T-helper 9 cell (primary cell): ENCODE results near the gene SLC29A1.
"Not testable (repeated sequence)": the region's sequence is repeated elsewhere in the genome, so short reads cannot be mapped to it uniquely, and the experiment has no call there.

Experiments used
- DNase-seq: peaks from one replicate; pipeline ENCODE4 v3.0.0-alpha.2; 2020

The SLC29A1 gene

GRCh38 chr6:44196351-44196750, 27.0 kb upstream of the SLC29A1 start:
- DNase-seq, result not testable (repeated sequence)

- no peak for DNase-seq
Observed at GRCh38 chr6:44198684-44199083, 24.7 kb upstream of the SLC29A1 start.

- no peak for DNase-seq
Observed at GRCh38 chr6:44199883-44200282, 23.5 kb upstream of the SLC29A1 start.

DNA sequence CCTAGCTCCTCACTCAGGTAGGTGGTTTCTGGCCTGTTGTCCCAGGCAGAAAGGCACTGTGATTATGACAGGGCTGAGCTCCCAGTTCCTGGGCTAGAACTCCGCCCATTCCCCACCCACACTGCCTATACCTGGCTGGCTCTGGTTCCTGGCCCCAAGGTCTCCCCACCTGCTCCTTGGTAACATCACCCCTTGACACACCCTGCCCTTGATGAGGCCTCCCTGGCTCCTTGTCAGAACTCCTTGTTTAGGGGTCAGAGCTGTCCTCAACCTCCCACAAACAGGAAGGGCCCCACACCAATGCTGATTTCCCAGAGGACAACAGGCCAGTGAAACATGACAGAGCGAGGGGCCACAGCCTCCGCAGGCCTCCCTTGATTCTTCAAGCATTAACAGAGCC, 22.2 kb upstream of the SLC29A1 start:
- DNase-seq, result no peak

- DNase-seq, result no peak
Observed at GRCh38 chr6:44201638-44202303, 21.6 kb upstream of the SLC29A1 start.

- no peak for DNase-seq
Observed at GRCh38 chr6:44202332-44202971, 20.9 kb upstream of the SLC29A1 start.

DNA sequence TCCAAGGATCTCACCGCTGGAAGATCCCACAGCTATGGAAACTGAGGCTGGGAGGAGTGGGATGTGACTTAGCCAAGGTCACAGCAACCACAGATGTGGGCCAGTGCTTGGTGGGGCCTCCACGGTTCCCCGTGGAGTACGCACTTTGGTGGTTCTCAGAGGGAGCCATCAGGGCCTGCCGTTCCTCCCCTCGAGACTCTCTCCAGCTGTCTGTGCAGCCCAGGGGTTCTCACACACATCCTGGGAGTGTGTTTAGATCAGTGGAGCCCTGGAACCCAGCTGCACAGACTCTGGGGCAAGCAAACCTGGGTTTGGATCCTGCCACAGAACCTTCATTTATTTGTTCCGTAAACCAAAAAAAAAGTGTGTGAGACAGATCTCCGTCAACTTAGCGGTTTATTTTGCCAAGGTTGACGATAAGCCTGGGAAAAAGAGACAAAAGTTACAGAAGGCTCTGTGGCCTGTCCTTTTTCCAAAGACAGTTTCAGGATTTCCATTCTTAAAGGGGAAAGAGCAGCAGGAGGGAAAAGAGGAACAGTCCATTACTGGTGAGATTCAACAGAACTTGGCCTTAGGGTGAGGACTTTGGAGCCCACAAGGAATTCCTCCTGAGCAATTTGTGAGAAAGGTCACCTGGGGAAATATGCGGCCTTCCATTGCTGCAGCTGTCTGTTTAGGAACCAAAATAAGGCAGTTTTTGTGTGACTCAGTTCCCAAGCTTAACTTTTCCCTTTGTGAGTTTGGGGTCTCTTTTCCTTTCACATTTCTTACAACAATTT, 20.2 kb upstream of the SLC29A1 start:
- DNase-seq, result no peak

DNA sequence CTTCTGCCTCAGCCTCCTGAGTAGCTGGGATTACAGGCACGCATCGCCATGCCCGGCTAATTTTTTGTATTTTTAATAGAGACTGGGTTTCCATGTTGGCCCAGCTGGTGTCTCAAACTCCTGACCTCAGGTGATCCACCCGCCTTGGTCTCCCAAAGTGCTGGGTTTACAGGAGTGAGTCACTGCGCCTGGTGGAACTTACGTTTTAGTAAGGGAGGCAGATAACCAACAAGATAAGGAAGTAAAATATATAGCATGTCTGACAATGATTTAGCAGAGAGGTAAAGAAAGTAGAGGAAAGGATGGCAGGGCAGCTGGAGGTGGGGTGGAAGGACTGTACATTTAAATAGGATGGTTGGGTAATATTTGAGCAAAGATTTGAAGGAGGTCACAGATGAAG, 19.4 kb upstream of the SLC29A1 start:
- DNase-seq, result no peak

DNA sequence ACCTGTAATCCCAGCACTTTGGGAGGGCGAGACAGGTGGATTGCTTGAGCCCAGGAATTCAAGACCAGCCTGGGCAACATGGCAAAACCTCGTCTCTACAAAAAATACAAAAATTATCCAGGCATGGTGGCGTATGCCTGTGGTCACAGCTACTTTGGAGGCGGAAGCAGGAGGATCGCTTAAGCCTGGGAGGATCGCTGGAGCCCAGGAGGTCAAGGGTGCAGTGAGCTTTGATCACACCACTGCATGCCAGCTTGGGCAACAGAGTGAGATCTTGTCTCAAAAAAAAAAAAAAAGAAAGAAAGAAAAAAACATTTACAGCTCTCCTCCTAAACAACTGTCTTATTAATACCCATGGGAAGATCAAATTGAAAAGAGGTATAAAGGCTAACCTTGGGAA, 15.4 kb upstream of the SLC29A1 start:
- DNase-seq, result no peak

DNA sequence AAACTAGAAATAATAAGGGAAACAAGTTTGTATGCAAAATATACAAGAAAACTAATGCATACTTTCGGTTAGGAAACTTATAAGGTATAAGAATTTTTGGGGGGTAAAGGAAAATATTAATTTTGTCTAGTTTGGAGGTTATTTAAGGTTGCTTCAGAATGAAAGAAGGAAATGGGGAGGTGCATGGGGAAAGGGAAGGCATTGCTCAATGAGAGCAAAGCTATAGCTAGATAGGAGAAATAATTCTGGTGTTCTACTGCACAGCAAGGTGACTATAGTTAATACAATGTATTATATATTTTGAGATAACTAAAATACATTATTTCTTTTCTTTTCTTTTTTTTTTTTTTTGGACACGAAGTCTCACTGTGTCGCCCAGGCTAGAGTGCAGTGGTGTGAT, 12.1 kb upstream of the SLC29A1 start:
- DNase-seq, result no peak

DNA sequence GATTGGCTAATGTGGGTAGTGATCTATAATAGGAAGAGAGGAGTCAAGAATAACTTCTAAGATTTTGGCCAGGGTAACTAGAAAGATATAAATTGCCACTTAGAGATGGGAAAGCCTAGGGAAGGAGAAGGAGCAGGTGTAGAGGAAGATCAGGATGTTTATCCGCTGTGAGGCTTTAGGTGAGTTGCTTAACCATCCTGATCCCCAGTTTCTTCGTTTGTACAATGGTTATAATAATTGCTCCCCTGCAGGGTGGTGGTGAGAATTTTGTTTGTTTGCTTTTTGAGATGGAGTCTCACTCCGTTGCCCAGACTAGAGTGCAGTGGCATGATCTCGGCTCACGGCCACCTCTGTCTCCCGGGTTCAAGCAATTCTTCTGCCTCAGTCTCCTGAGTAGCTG, 9.1 kb upstream of the SLC29A1 start:
- no peak for DNase-seq

GRCh38 chr6:44216677-44217331, 6.6 kb upstream of the SLC29A1 start, which contains the start of gene MYMX:
MYMX (plus strand) TSS chr6:44216926; CDS start chr6:44217472, 546 bp downstream.
- DNase-seq, result no peak

- DNase-seq, result no peak
Observed at GRCh38 chr6:44217332-44218143, 5.9 kb upstream of the SLC29A1 start.

DNA sequence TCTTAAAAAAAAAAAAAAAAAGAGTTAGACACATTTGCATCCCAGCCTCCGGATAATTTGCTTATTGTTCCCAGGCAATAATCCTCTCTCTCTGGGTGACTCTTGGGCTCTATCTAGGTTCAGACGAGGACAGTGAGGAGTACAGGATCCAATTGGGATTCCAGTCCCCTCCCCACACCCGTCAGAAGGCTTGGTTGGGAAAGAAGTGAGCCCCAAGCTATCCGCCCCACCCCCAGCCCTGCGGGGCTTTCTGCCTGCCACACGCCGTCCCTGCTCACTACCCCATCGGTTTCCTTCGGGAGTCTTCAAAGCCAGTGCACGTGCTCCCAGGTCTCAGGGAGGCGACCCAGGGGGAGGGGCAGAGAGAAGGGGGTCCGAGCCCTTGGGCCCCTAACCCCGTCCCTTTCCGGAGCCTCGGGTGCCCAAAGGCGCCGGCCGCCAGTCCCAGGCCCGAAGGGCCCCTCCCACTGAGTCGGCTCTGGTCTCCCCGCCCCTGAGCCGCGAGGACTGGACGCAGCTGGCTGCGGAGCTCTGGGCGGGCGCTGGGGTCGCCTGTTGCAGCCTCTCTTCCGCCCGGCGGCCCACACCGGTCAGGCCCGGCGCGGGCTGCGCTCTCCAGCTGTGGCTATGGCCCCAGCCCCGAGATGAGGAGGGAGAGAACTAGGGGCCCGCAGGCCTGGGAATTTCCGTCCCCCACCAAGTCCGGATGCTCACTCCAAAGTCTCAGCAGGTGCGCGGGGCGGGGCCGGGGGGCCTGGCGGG, 4.2 kb upstream of the SLC29A1 start:
- no peak for DNase-seq

DNA sequence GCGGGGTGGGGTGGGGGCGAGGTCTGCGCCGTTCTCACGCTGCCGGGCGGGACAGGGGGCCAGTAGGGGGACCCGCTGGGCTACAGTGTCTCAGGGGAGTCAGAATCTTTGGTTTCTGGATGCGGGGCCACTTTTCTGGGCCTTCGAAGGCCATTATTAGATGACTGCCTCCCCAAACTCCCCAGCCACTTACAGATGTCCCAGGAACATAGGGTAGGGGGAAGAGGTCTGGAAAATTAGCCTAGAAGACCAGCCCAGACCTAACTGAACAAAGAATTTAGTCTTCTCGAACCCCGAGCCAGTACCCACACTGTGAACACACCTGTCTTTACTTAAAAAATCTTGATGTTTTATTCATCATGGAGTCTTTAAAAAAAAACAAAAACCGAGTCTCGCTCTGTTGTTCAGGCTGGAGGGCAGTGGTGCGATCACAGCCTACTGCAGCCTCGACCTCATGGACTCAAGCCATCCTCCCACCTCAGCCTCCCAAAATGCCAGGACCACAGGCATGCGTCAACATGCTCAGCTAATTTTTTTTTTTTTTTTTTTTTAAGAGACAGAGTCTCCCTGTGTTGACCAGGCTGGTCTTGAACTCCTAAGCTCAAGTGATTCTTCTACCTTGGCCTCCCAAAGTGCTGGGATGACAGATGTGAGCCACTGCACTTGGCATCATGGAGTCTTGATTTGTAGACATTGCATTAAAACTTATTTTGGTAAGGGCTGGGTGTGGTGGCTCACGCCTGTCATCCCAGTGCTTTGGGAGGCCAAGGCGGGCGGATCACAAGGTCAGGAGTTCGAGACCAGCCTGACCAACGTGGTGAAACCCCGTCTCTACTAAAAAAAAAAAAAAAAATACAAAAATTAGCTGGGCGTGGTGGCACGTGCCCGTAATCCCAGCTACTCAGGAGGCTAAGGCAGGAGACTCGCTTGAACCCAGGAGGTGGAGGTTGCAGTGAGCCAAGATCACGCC, 3.3 kb upstream of the SLC29A1 start:
- DNase-seq, result no peak

DNA sequence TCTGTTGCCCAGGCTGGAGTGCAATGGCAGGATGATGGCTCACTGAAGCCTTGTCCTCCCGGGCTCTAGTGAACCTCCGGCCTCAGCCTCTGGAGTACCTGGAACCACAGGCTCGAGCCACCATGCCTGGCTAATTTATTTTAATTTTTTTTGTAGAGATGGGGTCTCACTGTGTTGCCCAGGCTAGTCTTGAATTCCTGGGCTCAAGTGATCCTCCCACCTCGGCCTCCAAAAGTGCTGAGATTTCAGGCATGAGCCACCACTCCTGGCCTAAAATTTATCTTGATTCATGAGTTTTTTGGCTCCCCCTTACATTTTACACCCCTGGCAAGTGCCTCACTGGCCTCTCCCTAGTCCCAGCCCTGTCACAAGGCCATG, 2.5 kb upstream of the SLC29A1 start:
- no peak for DNase-seq

DNA sequence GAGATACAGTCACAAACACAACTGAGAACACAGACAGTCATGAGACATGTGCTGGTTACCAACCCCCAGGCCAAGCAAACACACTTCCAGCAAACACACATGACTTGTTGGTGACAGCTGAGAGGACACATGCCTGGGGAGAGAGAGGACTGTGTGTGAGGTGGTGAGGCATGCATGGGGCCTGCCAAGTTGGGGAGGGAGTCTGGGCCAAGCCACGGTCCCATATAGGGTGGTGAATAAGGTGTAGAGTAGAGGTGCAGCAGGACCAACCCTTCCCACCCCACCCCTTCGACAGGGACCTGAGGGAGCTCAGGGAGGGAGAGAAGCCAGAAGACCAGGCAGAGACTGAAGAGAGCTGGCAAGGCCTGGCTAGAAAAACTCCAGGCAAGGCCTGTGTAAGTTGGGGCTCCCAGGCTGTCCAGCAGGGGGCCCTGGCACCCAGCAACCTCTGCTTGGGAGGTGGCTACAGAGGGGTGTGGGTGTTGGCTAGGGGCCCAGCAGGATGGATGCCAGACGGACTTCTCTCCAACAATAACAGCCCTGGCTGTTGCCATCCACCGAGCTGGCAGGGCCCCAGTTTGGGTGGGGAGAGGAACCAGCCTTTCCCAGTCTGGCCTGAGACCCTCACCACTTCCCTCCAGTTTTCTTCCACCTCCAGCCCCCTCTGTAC, 2.0 kb upstream of the SLC29A1 start:
- peak; percentile 60 for DNase-seq

GRCh38 chr6:44221961-44222335, 1.4 kb upstream of the SLC29A1 start:
- DNase-seq, result no peak

- no peak for DNase-seq
Observed at GRCh38 chr6:44222486-44223318, 693 bp upstream of the SLC29A1 start.
